ENCODE measurements around the gene PLCD1.

- TF ChIP-seq CTCF (IDR thresholded peaks at IDR 0.05; ENCODE audit: low read depth, low read length) = no peak
- TF ChIP-seq EZH2phosphoT487 (IDR thresholded peaks at IDR 0.05; ENCODE audit: low read depth) = no peak
These were observed 19.4 kb downstream of the PLCD1 start for GRCh38 chr3:38009807-38010591.

Measured in OCI-LY3 (cell line).